Sigmoid colon (tissue), 4 donors: ENCODE data around the gene MND1.

Experiments
- POLR2AphosphoS5 ChIP-seq, 4 donors: sonication (generic); formaldehyde crosslinking; IDR thresholded peaks; one replicate each; pipeline ENCODE4 v1.6.1; 2017; ENCODE audit warnings: antibody characterized with exemption in 4 of 4
- TF ChIP-seq, protein P1 (sequence below), 4 experiments: fragments of 450-650 bp in 3 of 4; fragments of 200-600 bp in 1 of 4; IDR thresholded peaks; one replicate each; pipeline ENCODE4 v1.5.1; 2016 to 2019; ENCODE audit warnings: antibody characterized with exemption in 4 of 4, mild to moderate bottlenecking in 3 of 4, moderate library complexity in 2 of 4

DNA sequence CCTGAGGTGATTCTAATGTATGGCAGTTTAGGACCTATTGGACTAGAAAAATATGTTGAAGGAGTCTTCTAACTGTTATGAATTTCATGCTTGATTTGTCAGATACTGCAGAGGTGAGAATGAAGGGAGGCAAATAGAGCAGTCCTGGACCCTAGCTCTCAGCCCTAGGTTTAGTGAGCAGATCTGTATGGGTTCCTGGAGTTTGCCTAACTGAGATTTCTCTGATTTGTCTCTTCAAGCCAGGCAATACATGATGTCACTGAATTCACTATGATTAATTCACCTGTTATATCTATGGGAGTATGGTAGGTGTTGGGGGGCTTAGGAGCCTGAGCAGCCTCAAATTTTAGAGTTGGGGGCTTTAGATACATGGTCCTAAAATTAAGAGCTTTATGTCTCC, 2.6 kb downstream of the MND1 start:
- TF ChIP-seq, protein P1, sequence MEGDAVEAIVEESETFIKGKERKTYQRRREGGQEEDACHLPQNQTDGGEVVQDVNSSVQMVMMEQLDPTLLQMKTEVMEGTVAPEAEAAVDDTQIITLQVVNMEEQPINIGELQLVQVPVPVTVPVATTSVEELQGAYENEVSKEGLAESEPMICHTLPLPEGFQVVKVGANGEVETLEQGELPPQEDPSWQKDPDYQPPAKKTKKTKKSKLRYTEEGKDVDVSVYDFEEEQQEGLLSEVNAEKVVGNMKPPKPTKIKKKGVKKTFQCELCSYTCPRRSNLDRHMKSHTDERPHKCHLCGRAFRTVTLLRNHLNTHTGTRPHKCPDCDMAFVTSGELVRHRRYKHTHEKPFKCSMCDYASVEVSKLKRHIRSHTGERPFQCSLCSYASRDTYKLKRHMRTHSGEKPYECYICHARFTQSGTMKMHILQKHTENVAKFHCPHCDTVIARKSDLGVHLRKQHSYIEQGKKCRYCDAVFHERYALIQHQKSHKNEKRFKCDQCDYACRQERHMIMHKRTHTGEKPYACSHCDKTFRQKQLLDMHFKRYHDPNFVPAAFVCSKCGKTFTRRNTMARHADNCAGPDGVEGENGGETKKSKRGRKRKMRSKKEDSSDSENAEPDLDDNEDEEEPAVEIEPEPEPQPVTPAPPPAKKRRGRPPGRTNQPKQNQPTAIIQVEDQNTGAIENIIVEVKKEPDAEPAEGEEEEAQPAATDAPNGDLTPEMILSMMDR (IDR thresholded peaks at IDR 0.05): no peak
- no peak for TF ChIP-seq POLR2AphosphoS5 (IDR thresholded peaks at IDR 0.05)
